Heart left ventricle (tissue), 16 donors: ENCODE measurements around the gene RFC5. TPM values are rescaled to one million over a fixed set of nuclear protein-coding genes. Genes with fewer than 3 reads are reported as not detected.

ENCODE experiments used
- ATAC-seq, 4 donors: fragments of 200-7000 bp; cut with Tn5 transposase; one replicate each; pipeline ENCODE4 v1.9.1; 2020 to 2022; ENCODE audit warnings: moderate library complexity in 4 of 4, mild to moderate bottlenecking in 3 of 4, moderate number of reproducible peaks in 1 of 4
- DNase-seq, 5 donors: peaks; one replicate each; pipeline ENCODE4 v3.0.0-alpha.2; 2020
- H3K27ac ChIP-seq, 12 donors: fragments of 200-600 bp; sonication (generic) in 4 of 12; one replicate each; pipeline versions ENCODE4 v1.5.0 to v1.8.0; 2016 to 2022; ENCODE audit warnings: mild to moderate bottlenecking in 2 of 12
- H3K27me3 ChIP-seq, 9 donors: fragments of 200-600 bp; sonication (generic) in 2 of 9; one replicate each; pipeline versions ENCODE4 v1.5.1 to v1.8.0; 2016 to 2022; ENCODE audit warnings: mild to moderate bottlenecking in 3 of 9
- H3K36me3 ChIP-seq, 9 donors: fragments of 200-600 bp; sonication (generic) in 2 of 9; one replicate each; pipeline versions ENCODE4 v1.5.0 to v1.8.0; 2018 to 2022; ENCODE audit warnings: mild to moderate bottlenecking in 2 of 9
- H3K4me1 ChIP-seq, 12 donors: fragments of 200-600 bp; sonication (generic) in 4 of 12; one replicate each; pipeline versions ENCODE4 v1.5.0 to v1.8.0; 2016 to 2022; ENCODE audit warnings: mild to moderate bottlenecking in 3 of 12
- H3K4me3 ChIP-seq, 12 donors: fragments of 200-600 bp; sonication (generic) in 4 of 12; one replicate each; pipeline versions ENCODE4 v1.5.0 to v1.8.0; 2017 to 2022; ENCODE audit warnings: mild to moderate bottlenecking in 9 of 12, moderate library complexity in 4 of 12
- H3K9me3 ChIP-seq, 12 donors: fragments of 200-600 bp; sonication (generic) in 4 of 12; one replicate each; pipeline versions ENCODE4 v1.5.0 to v1.8.0; 2016 to 2022; ENCODE audit warnings: mild to moderate bottlenecking in 1 of 12
- CTCF ChIP-seq, 12 donors: fragments of 200-600 bp; sonication (generic) in 4 of 12; IDR thresholded peaks; one replicate each; pipeline versions ENCODE4 v1.5.0 to v1.8.0; 2018 to 2022; ENCODE audit warnings: antibody characterized with exemption in 12 of 12, mild to moderate bottlenecking in 5 of 12
- POLR2A ChIP-seq, 2 donors: fragments of 450-650 bp; IDR thresholded peaks; one replicate each; pipeline ENCODE4 v1.6.1; 2017; ENCODE audit warnings: antibody characterized with exemption in 2 of 2, mild to moderate bottlenecking in 2 of 2, moderate library complexity in 2 of 2
- WGBS, 4 donors: extraction: QIAGEN DNeasy Blood & Tissue Kit in 2 of 4; methylation state at CpG; one replicate each; pipeline versions ENCODE4 v1.1.5 to v1.1.7; 2013 to 2018; 5-methylcytosine and 5-hydroxymethylcytosine counted together
- intact Hi-C, 10 donors: fragments of 100-400 bp; cut with DNase I; formaldehyde crosslinking; loops; one replicate each; pipeline versions ENCODE4 v1.11.1 to v1.14.2; 2022
- polyA plus RNA-seq, 2 donors: library from polyadenylated mRNA; stranded (reverse); fragments of 200-250 nt; gene quantifications; one replicate each; pipeline ENCODE4 v1.2.3, GENCODE V29; 2013
- total RNA-seq, 9 donors: library from RNA; depleted of rRNA in 2 of 9; stranded (reverse); fragments of >200 nt in 2 of 9; fragmentation: NEBNext Ultra II Directional in 3 of 9; extraction: Animal tissue kit (Norgen Biotek cat#: 25700) in 3 of 9; gene quantifications; one replicate each; pipeline versions ENCODE4 v1.1.0 to v1.2.4, GENCODE V29; 2016 to 2023
- donor health status: ischemic (EF 13 %, LVEDD 7.1; RV severe dilation, severe dysfunction).
- donor health status: healthy with polysubstance abuse.
- donor health status: DM: no; HTN: yes; CAD: no.
- donor health status: DM: no; HTN: no; CAD: no.
- donor health status: ischemic (EF 25% LVEDD 6.9; RV normal size, moderate dysfunction).
- donor health status: ischemic (EF 25% LVEDD 5.7; RV mildly dilated, moderate dysfunction).
- donor health status: healthy.
- donor health status: DM: yes; HTN: yes; CAD: no.
- donor health status: ischemic (EF 35%, LVEDD 5.7; RV mildly dilated, moderate dysfunction).
- donor health status: nonischemic (EF 11% LVEDD 7.7; RV severe dilation, severe dysfunction).
- donor health status: DM: yes; HTN: yes; CAD: no.
- donor health status: PGD.
- donor health status: ischemic (EF 29% LVEDD 5.4; RV normal size, mild dysfunction).
- donor health status: nonischemic (EF 23%, LVEDD 6.1; RV moderate dilation, normal function).

The RFC5 gene
- total and polyA plus RNA-seq, 11 donors: 2.3 to 8.2 (median 4.7) TPM

- Histone ChIP-seq H3K4me3 (peak overlapping the region in 10 of 12 donors; percentile 12 to 52 (median 44)), H3K27ac (no peak overlapping the region), H3K4me1 (peaks cover 0 to 10% (median 0%) of the 10 kb centered on the region in 12 donors), H3K9me3 (peaks cover 0 to 22% (median 6%) of the 10 kb centered on the region in 12 donors), H3K36me3 (no peaks in the 10 kb centered on the region), H3K27me3 (peaks cover 10 to 64% (median 38%) of the 10 kb centered on the region in 9 donors)
- WGBS, 4 donors: 3 to 13% (median 7%) methylated on average over 10 of the region's 10 CpGs
- DNase-seq: no peak
- ATAC-seq: no peak
- intact Hi-C loops: no loop called here
- TF ChIP-seq CTCF (IDR thresholded peaks at IDR 0.05) (no peak), POLR2A (IDR thresholded peaks at IDR 0.05) (no peak)
These were observed 48.2 kb upstream of the RFC5 start for GRCh38 chr12:117968151-117968789.

DNA sequence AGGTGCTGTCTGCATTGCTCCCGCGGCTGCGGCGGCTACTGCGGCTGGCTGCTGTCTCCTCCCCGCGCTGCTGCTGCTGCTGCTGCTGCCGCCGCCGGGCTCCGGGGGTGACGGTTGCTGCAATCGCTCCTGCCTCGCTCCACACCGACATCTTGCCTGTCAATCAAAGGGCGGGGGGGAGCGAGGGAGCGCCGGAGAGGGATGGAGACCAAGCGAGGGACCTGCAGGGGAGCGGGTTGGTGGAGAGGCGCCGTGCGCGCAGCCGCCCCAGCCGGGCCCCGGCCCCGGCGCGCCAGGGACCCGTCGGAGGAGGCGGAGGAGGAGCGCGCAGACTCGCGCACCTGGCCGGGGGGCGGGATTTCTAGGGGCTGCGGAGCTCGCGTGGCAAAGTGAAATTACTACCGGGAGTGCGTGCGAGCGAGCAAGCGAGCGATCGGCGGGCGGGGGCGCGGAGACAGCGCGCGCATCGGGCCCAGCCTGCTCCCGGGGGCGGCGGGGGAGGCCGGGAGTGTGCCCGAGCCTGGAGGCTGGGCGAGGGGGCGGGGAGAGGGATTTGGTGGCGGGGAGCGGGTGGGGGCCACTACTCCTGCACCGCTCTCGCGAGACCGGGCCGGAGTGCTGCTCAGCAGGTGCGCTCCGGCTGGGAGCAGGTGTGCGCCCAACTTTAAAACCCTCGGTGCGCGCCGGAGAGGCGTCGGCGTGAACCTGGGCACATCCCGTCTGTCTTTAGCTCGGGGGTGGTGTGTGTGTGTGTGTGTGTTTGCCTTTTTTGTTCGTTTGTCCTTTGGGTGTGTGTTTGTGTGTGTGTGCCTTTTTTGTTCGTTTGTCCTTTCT lies 47.5 kb upstream of the RFC5 start, which contains the start of gene KSR2:
KSR2 (minus strand) TSS at position 165 of the 834 bp plus-strand sequence. CDS start 735 bp downstream, outside the sequence.
- H3K9me3 ChIP-seq: peaks cover 0 to 22% (median 6%) of the 10 kb centered on the region in 12 donors
- TF ChIP-seq POLR2A (IDR thresholded peaks at IDR 0.05) (no peak), CTCF (IDR thresholded peaks at IDR 0.05) (no peak)
- intact Hi-C loops: no loop called here
- H3K36me3 ChIP-seq: no peaks in the 10 kb centered on the region
- peaks cover 0 to 10% (median 0%) of the 10 kb centered on the region in 12 donors for H3K4me1 ChIP-seq
- 1 to 2% (median 1%) methylated on average over 51 to 86 of the region's 86 CpGs for WGBS, 4 donors
- peaks cover 10 to 65% (median 38%) of the 10 kb centered on the region in 9 donors for H3K27me3 ChIP-seq
- ATAC-seq (peak in 2 of 4 donors; percentile 22 to 34), DNase-seq (no peak)
- H3K27ac ChIP-seq: no peak within 1 kb of the TSS
- peak within 1 kb of the TSS; percentile 7 to 52 (median 42) for H3K4me3 ChIP-seq

DNA sequence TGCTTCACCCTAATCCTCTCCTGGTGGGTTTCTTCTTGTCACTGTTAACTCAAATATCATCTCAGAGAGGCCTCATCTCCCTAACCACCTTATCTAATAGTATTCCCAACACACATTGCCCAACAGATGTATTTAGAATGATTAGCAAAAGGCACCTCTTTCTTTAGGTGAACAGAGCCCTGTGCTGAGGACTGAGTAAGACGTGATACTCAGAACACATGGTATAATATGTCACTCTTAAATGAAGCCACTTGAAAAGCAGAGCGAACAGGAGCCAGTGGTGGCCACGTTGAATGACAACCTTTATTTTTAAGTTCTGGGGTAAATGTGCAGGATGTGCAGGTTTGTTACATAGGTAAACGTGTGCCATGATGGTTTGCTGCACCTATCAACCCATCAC lies 46.2 kb upstream of the RFC5 start:
- Histone ChIP-seq H3K4me3 (no peak overlapping the region), H3K36me3 (no peaks in the 10 kb centered on the region), H3K27me3 (peaks cover 10 to 60% (median 38%) of the 10 kb centered on the region in 9 donors), H3K4me1 (peaks cover 0 to 10% (median 0%) of the 10 kb centered on the region in 12 donors), H3K9me3 (peaks cover 0 to 22% (median 6%) of the 10 kb centered on the region in 12 donors), H3K27ac (no peak overlapping the region)
- no peak for DNase-seq
- whole genome bisulfite sequencing, 4 donors: 84 to 93% (median 89%) methylated on average over 4 of the region's 4 CpGs
- intact Hi-C loops: no loop called here
- no peak for TF ChIP-seq POLR2A (IDR thresholded peaks at IDR 0.05)
- TF ChIP-seq CTCF (IDR thresholded peaks at IDR 0.05): no peak
- ATAC-seq: no peak

- no peak for ATAC-seq
- Histone ChIP-seq H3K4me1 (peaks cover 0 to 10% (median 0%) of the 10 kb centered on the region in 12 donors), H3K36me3 (no peaks in the 10 kb centered on the region), H3K27ac (no peak overlapping the region), H3K27me3 (peaks cover 5 to 43% (median 24%) of the 10 kb centered on the region in 9 donors), H3K4me3 (no peak overlapping the region), H3K9me3 (peaks cover 0 to 22% (median 6%) of the 10 kb centered on the region in 12 donors)
- TF ChIP-seq CTCF (IDR thresholded peaks at IDR 0.05) (no peak), POLR2A (IDR thresholded peaks at IDR 0.05) (no peak)
- no peak for DNase-seq
- intact Hi-C loops: no loop called here
- WGBS, 4 donors: 69 to 83% (median 78%) methylated on average over 2 of the region's 2 CpGs
These were observed 44.2 kb upstream of the RFC5 start for GRCh38 chr12:117972301-117972700.
